Caki2 (cell line): ENCODE results near the gene ANGPT4. TPM values are rescaled to one million over a fixed set of nuclear protein-coding genes. Genes with fewer than 3 reads are reported as not detected.
"Not testable (repeated sequence)": the region's sequence is repeated elsewhere in the genome, so short reads cannot be mapped to it uniquely, and the experiment has no call there.

ENCODE experiments used
- DNase-seq: peaks from one replicate; pipeline ENCODE4 v3.0.0-alpha.2; 2015; ENCODE audit warnings: low read depth
- in situ Hi-C: cut with HindIII; loops from 2 replicates; pipeline ENCODE4 v1.10.0; 2016; ENCODE audit warnings: low sequenced_read_pairs, low pct_unique_long_range_greater_than_20kb, mixed read lengths
- total RNA-seq: library from RNA; depleted of rRNA; stranded (reverse); fragments of >200 nt; shearing (Covaris generic); gene quantifications from 2 replicates; pipeline ENCODE4 v1.2.3, GENCODE V29; 2014; ENCODE audit warnings: low replicate concordance

The ANGPT4 gene
- total RNA-seq, 1 experiment from 2014 or later, result not detected

DNA sequence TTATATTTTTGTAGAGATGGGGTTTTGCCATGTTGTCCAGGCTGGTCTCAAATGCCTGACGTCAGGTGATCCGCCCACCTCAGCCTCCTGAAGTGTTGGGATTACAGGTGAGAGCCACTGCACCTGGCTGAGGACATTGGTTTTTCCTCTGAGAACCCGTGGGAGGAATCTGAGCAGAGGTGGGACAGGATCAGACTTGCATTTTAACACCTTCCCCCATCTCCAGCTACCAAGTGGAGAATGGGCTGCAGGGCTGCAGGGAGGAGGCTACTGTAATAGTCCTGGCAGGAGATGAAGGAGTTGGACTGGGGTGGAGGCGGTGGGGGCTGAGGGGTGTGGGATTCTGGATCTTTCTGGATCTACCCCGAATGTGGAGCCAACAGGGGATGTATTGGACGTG, 58.1 kb downstream of the ANGPT4 start:
- in situ Hi-C loops, result no loop called here
- no peak for DNase-seq

DNA sequence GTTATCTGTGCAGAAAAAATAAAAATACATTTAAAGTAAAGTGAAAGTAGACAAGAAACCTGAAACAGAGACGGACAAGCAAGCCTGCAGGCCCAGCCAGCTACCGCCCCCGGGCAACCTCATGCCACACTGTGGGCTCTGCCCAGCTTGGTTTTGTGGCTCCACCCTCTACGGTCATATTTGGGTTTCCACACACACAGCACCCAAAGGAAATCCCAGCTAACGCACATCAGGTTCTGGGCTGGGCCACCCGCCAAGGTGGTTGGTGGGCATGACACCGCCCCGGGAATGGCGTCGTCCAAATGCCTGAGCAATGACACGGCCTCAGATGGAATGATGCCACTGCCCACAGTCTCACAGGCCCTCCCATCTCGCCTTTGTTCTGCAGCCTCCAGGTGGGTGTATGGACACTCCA, 59.8 kb downstream of the ANGPT4 start:
- DNase-seq, result peak; percentile 91
- in situ Hi-C loops, result no loop called here

DNA sequence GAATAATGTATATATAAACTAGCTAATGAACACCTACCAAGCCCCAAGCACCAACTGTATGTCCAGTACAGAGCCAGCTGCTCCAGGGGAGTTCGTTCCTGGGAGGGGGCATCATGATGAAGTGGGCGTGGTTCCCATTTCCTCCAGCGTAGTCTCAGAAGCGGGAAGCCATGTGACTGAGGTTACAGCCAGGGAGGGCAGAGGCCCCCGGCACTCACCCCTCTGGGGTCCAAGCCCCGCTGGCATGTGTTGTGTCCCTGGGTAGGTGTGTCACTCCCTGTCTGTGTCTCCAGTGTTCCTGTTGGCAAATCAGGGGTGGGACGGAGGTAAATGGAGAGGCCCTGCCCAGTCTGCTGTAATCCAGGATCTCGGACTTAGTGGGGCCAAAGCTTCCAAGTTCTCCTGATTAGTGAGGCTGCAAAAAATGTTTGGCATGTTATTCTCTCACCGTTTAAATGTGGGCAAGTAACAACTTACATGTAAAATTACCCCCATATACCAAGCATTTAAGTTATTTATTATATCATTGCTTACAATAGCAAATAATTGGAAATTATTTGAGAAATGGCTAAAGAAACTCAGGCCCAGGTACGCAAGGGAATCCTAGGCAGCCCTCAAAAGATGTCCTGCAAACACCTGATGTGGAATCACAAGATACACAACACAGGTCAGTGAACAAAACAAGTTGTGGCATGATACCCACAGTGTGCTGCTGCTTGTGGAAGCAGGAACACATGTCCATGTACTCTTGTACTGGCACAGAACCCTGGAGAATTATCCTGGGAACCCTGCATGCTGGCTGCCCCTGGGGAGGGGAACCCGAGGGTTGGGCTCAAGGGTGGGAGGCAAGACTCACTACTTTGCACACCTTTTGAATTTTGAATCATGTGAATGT, 60.4 kb downstream of the ANGPT4 start:
- no peak for DNase-seq
- in situ Hi-C loops, result no loop called here

DNA sequence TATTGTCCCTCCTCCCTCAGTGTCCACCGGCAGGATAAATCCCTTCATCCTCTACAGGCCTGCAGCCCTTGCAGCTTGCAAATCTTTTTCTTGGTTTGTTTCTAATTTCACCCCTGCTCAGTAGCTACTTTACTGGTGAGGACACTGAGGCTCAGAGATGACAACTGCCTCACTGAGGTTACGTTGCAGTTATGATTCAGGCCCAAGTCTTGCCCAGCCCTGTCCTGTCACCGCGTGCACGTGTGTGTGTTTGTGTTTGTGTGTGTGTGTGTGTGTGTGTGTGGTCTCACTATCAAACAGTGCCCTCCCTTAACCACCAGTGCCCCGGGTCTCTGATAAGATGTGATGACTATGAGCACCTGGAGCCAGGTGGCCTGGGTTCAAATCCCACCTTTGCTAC, 61.5 kb downstream of the ANGPT4 start:
- no peak for DNase-seq
- in situ Hi-C loops, result no loop called here

DNA sequence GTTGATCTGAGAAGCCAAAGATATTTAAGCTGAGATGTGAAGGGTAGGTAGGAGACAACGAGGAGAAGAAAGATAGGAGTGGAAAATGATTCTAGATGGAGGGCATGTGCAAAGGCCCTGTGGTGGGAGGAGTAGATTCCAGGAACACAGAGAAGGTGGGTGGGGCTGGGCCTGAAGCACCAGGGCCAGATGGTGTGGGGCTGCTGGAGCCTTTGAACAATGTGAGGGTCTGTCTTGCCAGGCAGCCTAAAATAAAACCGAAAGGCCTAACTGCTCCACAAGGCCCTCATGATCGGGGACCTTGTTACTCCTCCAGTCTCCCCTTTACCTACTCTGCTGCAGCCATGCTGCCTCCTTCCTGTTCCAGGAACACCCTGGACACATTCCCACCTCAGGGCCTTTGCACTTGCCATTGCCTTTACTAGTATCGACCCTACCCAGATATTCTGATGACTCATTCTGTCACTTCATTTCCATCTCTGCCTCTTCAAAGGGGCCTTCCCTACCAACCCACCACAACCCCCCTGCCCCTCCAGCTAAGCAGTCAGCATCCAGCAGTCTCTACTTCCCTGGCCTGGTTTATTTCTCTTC, 62.6 kb downstream of the ANGPT4 start:
- DNase-seq, result no peak
- in situ Hi-C loops, result no loop called here

DNA sequence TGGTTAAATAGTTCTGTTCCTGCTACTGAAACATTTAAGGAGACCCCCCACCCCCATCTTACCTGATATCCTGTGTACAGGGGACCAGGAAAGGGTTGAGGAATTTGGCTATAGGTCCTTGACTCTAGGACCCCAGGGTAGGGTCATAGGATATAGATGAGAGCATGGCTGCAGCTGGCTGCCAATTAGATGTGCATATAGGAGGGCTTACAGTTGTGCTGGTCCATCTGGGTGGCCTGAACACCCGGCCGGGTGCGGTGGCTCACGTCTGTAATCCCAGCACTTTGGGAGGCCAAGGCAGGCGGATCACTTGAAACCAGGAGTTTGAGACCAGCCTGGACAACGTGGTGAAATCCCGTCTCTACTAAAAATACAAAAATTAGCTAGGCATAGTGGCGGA, 67.4 kb downstream of the ANGPT4 start:
- DNase-seq, in situ Hi-C loops: not testable (repeated sequence)

DNA sequence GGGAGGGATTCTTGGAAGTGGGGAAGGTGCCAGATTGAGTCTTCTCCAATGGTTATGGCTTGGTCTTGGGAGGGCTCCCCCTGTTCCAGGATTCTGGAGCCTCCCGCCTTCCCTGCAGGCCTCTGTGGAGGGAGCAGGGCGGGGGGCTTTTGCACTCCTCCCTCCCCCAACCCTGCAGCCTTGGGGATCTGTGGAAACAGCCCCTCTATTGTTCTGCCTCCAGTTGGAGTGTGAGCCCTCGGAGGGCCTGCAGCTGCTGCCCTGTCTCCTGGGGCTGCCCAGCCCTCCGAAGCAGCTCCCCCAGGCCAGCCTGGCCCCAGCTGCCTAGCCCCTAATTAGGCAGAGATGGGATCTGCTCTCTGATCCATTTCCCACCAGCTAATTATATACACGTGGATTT, 67.9 kb downstream of the ANGPT4 start:
- in situ Hi-C loops, result no loop called here
- no peak for DNase-seq

DNA sequence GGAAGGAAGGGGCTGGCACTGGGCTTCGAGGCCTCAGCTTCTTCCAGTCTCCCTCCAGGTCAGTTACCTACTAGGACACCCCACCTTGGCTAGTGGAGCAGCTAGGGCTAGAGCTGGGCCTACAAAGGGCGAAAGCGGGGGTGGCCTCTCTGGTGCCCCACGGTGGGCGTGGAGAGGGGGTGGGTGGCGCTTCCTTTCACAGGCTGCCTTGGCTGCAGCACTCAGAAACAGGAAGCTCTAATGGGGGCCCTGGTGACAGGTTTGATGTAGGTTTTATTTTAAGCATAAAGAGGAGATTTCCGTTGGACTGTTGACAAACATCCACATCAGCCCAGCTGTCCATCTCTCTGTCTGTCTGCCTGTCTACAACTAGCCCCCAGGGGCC, 69.2 kb downstream of the ANGPT4 start:
- DNase-seq, result no peak
- in situ Hi-C loops, result no loop called here

DNA sequence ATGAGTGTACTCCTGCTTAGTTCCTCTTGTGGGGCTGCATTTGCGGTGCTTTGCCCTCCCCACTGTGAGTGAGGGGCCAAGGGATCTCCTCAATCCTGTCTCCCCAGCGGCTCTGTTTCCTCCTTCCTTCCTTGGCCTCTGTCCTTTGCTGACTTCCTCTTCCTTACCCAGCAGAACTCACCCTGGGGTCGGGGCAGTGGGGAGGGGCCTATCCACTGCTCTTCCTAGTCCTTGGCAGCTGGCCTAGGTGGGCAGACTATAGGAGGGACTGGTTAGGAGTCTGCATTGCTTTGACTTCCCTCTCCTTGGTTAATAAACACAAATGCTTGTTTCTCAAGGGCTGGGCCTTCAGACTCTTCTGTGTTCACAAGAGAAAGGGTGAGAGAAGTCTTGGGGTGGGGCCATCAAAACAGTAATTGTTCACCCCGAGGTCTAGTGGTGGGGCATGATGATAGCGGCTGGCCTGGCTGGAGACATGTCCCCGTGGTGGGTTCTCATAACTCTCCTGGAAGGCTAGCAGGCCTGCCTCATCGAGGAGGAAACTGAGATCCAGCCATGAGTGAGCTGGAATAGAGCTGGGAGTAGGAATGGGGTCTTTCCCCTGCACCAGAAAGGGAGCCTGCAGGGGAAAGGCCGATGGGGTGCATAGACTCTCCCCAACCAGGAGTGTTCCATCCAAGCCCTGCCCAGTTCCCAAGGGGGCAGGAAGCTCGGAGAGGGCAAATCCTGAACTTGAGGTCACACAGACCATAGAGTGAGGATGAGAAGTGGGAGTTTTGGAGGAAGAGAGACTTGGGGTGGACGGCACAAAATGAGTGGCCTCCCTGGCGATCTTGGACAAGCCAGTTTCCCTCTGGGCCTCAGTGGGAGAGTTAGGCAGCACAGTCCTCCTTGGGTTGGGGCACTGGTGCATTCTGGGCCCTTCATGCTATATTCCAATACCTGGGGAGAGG, 69.9 kb downstream of the ANGPT4 start:
- in situ Hi-C loops, result no loop called here
- DNase-seq, result no peak

DNA sequence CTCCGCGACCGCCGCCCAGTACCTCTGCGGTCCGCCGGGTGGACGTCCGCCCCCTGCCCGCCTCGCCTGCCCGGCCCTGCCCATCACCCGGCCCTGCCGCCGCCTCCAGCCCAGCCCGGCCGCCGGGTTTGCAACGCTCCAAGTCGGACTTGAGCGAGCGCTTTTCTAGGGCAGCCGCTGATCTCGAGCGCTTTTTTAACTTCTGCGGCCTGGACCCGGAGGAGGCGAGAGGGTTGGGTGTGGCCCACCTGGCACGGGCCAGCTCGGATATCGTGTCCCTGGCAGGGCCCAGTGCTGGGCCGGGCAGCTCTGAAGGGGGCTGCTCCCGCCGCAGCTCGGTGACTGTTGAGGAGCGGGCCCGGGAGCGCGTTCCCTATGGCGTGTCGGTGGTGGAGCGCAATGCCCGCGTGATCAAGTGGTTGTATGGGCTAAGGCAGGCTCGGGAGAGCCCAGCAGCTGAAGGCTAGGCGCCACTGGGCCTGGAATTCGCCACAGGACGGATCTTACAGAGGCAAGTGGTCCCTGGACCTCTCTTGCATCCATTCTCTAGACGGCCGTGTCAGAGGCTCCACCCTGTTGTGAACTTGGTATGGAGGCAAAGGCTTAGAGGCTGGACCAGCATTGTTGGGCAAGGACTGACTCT, 70.8 kb downstream of the ANGPT4 start:
- no peak for DNase-seq
- in situ Hi-C loops, result no loop called here

DNA sequence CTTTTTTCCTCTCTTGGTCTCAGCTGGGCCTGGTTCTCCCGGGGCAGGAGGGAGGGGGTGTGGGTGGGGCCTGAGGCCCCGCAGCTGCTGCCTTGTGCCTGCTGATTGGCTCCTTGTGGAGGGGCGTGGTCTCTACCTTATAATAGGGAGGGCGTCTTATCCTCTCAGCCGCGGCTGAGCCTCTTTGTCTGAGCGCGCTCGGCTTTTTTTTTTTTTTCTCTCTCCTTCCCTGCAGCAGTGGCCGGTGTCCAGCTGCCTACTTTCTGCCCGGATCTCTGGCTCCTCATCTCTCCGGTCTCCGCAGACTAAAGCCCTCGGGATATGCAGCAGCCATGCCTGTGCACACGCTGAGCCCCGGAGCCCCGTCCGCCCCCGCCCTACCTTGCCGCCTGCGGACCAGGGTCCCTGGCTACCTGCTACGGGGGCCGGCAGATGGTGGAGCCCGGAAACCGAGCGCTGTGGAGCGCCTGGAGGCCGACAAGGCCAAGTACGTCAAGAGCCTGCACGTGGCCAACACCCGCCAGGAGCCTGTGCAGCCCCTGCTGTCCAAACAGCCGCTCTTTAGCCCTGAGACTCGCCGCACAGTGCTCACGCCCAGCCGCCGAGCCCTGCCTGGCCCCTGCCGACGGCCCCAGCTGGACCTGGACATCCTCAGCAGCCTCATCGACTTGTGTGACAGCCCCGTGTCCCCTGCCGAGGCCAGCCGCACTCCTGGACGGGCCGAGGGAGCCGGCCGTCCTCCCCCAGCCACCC, 71.5 kb downstream of the ANGPT4 start:
- DNase-seq, result peak; percentile 86
- in situ Hi-C loops, result no loop called here

DNA sequence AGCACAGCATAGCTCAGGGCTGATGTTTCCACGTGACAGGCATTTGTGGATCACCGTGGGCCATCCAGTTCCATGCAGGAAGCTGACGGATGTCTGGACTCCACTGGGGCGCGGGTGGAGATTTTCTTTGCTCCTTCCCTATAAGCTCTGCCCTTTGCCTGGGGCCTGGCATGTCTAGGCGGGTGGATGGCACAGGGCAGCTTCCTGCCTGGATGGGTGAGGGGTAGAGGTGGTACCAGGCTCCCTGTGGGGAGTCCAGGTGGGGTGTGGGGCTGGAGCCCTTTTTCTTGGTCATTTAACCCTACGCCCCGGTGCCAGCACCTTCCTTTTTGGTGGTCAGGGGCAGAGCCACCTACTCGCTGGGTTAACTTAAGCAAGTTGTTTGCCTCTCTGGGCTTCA, 72.2 kb downstream of the ANGPT4 start:
- in situ Hi-C loops, result no loop called here
- no peak for DNase-seq

DNA sequence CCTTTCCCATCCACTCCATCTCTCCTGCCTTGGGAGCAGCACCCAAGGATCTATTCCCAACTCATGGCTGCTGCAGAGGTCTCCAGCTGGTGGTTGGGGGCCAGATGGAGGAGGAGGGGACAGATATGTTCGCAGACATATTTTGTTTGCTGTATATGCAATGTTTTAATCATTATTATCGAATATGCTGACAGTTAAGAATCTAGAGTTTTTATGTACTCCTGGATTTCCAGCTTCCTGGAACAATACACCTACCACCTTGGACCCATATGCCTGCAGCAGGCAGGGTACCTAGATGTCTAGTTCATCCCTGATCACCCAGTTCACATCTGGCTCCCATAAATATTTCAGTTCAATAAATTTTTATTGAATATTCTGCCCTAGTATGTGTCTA, 73.6 kb downstream of the ANGPT4 start:
- in situ Hi-C loops, result no loop called here
- DNase-seq, result no peak

DNA sequence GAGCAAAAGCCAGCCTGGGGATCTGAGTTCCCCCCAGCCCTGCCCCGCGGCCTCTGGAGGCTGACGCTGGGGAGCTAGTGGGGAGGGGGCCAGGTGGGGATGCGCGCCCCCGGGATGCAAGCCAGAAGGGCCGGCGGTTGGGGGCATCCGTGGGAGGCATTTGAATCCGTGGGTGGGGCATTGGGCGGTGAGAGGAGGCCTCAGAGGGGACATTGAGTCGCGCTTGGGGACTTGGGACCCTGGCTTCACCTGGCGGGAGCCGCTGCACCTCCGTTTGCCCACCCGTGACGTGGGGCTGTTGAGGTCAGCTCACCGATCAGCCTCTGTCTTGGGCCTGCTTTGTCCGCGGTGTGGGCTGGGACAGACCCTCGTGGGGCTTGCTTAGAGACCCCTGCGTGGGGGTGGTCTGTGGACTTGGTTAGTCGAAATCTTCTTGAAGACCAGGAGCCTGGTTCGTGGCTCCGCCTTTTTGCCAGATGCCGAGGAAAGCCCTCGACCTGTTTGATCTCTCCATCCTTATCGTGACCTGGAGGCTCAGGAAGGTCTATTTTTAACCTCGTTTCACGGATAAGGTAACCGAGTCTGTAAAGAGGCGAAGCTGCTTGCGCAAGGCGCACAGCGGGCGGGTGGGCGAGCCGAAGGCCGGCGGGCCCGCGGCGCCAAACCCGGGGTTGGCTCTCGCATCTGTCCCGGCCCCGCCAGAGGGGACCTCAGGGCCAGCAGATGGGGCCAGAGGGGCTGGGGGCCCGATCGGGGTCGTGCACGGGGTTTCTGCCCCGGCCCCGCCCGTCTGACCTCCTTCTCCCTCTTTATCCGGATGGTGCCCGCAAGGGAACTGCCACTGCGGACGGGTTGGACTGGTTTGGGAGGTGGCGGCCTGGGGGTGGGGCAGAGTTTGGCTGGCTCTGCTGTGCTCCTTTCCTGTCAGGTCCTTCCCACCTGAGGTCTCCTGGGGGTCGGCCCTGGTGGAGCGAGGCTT, 74.3 kb downstream of the ANGPT4 start:
- DNase-seq, result no peak
- in situ Hi-C loops, result no loop called here

DNA sequence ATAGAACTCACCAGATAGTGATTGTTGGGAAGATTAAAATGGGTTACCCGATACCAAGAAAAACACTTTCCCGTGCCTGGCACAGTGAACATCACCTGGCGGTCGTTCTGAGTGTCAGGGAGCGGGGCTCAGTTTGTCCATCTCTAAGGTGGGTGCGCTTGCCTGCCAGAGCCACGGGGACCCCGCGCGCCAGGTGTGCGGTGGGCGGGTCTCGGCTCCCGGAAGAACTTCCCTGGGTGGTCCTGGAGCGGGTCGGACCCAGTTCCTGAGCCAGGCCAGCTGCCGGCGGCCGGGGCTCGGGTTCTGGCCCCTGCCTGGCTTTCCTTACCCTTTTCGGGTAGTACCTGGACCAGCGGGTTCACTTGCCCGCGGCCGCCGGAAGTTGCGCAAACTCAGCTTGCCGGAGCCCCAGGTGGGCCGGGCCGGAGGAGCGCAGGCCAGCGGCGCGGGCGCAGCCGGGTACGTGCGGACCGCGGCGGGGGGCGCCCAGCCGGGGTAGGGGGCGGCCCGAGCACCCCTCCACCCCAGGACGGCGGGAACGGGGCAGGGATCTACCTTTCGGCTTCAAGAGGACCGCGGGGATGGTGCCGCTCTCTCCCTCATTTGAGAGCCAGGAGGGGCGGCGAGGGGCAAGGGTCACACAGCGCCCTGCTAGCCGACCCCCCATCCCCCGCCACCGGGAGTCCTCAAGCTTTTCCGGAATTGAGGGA, 75.1 kb downstream of the ANGPT4 start:
- in situ Hi-C loops, result no loop called here
- DNase-seq, result no peak

DNA sequence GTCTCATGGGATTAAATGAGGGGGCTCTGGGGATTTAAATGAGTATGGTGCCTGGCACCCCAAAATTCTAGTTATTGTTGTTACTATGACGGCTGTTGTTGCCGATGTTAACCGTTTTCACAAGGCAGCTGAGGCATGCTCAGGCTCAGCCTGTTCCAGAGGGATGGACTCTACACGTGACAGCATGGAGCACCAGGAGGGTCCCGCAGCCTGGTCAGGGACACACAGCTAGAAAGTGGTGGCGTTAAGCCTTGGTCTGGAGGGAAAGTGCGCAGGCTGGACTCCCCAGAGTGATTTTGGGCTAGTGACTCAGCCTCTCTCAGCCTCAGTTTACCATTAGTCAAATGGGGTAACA, 75.7 kb downstream of the ANGPT4 start:
- no peak for DNase-seq
- in situ Hi-C loops, result no loop called here
